TTC549 (cell line): Measurements from ENCODE around the gene SELENOO.

Experiments used
- FAIRE-seq: peaks from 2 replicates; lab custom pipeline; 2012; peaks lifted over from hg19 to GRCh38; lab: Jason Lieb, UNC

The SELENOO gene

DNA sequence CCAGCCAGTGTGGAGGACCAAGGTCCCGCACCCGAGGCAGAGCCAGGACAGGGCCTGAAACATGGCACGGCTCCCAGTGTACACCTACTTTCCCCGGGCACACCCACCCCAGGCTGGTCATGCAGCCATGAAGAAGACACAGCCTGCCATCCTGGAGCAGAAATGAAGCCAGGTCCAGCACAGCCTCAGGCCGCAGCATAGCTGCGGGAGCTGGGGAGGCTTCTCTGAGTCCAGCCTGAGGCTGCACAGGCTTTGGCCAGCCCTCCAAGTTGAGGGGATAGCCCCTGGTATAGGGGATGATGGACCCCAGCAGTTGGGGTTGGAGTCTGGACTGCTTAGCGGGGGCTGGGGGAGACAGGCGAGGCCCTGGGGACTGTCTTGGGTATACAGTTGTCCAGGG is 53.1 kb downstream of the SELENOO start:
- no peak for FAIRE-seq

DNA sequence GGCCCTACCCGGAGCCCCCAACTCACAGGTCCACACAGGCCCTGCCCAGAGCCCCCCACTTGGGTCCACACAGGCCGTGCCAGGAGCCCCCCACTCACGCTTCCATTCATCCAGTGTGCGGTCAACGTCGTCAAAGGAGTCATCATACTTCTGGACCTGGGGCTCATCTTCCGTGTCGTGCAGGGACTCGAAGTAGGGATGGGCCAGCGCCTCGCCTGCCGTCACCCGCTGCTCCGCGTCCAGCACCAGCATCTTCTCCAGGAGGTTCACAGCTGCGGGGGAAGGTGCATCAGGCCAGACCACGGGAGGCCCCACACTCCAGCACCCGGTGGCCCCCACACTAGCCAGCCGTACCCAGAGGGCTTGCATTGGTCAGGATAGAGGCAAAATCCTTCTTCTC is 54.3 kb downstream of the SELENOO start:
- no peak for FAIRE-seq

DNA sequence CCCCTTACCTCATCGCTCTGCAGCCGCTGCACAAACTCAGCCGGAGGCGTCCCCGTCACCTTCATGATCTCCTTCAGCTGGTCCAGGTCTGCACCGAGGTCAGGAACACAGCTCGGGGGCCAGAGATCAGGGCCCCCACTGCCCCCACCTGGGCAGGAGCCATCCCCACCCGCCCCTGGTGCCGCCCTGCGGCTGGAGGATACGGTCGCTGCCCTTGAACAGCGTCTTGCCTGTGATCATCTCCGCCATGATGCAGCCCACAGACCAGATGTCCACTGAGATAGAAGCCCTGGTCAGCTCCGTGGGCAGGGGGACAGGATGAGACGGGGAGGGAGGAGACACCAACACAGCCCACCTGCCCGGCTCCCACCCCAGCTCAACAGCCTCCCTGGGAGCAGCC is 54.8 kb downstream of the SELENOO start:
- FAIRE-seq = no peak

DNA sequence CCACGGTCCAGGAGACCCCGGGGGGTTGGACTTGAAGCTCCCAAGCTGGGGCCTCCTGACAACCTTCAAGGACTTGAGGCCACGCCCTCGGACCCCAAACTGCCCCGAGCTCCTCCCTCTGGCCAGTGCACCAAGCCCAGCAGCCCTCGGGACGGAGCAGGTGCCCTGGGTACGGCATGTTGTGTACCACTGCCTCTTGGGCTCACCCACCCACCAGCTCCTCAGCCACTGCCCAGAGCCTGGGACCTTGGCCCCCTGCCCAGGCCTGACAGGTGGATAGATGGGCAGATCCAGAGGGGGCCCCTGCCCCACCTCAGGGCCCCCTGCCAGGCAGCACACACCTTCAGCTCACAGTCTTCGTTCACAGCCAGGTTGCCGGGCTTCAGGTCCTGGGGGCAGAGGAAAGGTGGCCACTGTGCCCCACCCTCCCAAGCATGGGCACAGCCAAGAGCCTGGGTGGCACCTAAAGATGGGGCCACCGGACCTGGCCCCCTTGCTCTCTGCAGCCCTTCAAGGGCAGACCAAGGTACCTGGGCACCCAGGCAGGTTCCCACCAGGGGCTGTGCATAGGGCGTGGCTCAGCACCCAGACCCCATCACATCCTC is 55.5 kb downstream of the SELENOO start:
- FAIRE-seq = no peak

DNA sequence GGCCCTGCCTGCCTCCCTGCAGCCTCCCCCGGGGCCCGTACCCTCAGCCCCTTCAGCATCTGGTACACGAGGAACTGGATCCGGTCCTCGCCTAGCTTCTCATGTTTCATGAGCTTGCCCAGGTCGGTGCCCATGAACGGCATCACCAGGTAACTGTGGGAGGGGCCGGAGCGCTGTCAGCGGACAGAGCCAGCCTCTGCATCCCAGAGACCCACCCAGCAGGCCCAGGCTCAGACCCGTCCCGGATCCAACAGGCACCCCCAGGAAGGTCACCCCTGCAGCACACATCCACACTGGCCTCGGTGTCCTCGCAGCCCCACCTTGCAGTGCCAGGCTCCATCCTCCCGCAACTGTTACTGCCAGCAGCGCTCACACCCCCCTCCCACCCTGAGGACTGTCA is 56.2 kb downstream of the SELENOO start:
- FAIRE-seq = no peak

DNA sequence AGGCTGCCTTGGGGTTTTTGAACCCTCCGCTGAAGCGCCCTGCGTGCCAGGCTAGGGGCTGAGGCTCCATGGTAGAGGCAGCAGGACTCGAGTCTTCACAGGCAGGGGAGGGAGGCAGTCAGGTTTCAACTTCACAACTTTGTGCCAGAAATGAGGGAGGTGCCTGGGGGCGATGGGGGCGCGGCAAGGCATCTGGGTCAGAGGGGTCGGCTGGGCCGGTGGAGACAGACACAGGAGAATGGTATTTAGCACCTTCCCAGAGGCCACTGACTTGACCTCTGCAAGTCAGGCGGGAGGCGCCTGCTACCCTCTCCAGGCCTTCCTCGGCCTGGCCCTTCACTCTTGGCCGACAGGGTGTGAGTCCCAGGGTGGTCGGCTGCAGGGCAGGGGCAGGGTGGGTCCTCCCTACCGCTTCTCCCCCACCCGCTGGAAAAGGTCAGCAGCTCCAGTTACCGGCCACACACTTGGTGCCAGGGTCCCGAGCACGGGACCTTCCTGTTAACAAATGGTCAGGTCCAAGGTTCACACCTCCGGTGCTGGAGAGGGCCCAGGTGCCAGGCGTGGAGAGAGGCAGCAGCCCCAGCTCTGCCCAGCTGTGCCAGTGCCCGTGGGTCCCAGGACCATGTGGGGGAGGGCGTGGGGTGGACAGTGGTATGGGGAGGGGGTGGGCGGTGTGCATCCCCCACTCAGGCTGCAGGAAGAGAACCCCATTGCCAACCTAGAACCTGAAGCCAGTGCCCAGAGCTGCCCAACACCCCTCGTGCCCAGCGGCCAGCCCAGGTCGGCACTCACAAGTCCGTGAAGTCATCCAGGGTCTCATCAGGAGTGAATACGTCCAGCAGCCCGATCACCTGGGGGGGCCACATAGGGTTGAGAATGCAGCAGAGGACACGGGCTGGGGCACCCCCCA is 56.9 kb downstream of the SELENOO start:
- FAIRE-seq = no peak

DNA sequence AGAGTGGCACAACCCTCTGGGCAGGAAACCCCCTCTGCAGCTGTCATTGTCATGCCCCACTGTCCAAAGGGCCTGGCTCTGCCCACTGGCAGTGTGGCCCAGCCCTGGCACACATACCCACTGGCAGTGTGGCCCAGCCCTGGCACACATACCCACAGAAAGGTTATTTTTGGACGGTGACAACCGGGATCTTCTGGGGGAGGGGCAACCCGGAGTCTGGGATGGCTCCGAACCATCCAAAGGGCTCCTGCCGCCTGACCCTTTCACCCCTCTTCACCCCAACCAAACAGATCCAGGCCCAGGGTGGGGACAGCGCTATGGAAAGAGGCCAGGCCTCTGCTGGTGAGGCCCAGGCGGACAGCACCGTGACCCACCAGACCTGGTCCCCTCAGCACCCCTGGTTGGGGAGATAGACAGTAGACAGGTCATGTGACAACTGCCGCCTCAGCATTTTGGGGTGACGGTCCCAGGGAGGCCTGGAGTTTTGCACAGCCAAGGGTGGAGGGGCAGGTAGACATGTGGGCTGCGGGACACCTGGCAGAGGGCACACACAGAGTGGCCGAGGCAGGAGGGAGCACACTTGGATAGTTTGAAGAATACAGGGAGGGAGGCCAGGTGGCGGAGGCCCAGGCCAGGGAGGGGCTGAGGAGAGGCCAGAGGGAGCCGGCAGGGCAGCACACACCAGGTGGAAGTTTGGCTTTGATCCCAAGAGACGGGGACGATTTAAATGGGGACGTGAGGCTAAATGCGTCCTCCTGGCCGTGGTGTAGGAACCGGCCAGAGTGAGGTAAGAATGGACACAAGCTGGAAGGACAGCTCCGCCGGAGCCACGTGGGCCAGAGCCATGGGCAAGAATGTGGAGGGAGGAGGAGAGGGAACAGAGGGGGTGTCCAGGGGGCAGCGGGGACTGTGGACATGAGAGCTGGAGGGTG is 57.8 kb downstream of the SELENOO start:
- no peak for FAIRE-seq

DNA sequence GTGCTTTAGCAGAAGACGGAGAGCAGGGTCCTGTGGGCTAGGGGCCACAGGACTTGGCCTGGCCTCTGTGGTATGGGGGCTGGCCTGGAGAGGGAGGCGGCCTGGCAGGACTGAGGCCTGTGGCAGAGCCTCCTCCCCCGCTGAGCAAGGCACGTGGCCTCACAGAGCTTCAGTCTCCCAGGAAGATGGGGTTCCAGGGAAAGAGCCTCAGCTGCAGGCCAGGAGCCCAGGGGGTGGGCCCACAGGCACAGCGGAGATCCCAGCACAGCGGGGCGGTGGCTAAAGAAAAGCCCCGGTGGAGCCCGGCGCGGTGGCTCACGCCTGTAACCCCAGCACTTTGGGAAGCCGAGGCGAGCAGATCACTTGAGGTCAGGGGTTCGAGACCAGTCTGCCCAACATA is 58.5 kb downstream of the SELENOO start:
- no peak for FAIRE-seq

DNA sequence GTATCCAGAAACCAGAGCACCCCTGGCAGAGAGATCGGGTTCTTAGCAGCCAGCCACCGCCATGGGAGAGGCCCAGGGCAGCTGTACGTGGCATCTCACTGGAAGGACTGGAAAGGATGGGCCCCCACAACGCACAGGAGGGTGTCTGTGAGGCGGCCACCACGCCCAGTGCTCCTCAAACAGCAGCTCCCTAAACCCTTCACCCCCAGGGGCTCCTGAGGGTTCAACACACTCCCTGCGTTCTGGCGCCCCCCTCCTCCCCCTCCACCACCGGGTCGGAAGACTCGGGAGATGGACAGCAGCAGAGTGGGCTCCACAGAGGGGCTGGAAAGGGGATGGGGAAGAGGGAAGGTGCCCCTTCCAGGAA is 59.6 kb downstream of the SELENOO start:
- FAIRE-seq = no peak

DNA sequence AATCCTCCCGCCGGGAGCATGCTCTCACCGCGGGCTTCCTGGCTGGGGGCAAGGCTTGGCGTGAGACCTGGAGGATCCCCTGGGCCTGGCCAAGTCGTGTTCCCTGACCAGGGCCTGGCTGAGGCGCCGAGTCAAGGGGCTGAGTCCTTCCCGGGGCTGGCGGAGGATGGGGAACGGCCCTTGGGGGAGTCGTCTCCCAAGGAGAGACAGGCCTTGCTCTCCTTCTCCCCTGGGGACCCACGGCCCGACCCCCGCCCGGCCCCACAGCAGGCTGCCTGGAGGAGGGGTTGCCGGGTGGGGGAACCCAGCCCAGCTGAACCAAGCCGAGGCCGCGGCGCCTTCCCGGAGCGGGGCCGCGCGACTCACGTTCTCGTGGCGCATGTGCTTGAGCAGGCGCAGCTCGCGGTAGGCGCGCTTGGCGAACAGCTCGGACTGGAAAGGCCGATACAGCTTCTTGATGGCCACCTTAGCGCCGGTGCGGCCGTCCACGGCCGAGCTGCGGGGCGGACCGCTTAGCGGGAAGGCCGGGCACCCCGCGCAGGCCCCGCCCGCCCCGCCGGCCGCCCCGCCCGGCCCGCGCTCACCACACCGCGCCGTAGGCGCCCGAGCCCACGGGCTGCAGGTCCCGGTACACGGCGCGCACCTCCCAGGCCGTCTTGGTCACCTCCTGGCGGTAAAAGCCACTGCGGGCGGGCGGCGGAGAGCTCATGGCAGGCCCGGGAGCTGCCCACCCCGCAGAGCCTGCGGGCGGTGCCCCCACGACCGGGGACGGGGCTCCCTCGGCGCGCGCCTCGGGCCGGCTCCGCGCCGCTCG is 60.2 kb downstream of the SELENOO start:
- FAIRE-seq = no peak

DNA sequence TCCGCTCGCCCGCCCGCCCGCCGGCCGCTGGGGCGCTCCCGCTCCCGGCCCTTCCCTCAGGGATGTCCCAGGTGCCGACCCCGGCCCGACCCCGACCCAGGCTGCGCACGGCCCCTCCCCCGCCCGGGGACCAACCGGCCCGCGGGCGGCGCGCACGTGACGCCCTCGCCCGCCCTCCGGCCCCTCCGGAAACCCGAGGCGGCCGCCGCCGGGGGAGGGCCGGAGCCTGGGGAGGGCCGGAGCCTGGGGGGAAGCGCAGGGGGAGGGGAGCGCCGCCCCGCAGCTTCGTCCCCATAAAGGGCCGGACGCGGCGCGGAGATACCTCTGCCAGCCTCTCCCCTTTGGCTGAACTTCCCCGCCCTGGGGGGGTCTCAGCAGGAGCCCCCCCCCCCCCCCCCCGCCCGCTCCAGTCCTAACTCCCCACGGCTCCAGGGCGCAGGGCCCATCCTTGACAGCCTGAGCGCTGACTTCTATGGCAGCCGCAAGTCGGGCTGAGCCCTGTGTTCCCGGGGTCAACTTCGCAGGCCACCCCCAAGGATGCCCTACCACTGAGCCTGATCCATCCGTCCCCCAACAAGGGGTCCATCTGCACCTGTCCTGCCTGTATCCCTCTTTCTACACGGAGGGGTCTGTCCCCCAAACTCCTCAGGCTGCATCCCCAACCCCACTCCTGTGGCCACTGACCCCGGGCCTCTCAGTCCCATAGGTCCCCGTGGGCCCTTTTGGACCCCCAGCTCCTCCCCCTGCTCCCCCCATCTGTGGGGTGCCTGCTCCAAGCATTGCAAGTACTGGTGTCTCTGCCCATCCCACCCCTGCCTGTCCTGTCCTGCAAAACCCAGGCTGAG is 61.0 kb downstream of the SELENOO start, which contains the start of gene MAPK12:
Gene MAPK12 (minus strand): TSS at position 69 of the 845 bp plus-strand sequence. CDS start 174 bp downstream, outside the sequence.
- FAIRE-seq = no peak

DNA sequence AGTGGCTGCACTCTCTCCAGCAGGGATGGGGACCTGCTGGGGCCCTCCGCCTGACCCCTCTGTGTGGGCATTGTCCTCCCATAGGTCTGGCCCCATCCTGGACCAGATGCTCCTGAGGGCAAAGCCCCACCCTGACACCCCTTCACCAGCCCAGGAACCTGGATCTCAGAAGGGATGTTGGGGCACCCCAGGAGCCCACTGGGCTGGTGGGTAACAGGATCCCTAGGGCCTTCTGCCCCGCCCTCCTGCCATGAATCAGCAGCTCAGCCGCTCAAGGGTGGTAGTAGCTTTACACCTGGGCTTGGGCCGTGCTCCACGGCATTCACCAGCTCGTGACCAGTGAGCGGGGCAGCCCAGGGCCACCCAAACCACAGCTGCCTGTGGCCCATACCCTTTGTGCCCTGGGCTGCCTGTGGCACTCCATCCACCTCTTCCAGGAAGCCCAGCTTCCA is 61.7 kb downstream of the SELENOO start:
- FAIRE-seq = no peak

DNA sequence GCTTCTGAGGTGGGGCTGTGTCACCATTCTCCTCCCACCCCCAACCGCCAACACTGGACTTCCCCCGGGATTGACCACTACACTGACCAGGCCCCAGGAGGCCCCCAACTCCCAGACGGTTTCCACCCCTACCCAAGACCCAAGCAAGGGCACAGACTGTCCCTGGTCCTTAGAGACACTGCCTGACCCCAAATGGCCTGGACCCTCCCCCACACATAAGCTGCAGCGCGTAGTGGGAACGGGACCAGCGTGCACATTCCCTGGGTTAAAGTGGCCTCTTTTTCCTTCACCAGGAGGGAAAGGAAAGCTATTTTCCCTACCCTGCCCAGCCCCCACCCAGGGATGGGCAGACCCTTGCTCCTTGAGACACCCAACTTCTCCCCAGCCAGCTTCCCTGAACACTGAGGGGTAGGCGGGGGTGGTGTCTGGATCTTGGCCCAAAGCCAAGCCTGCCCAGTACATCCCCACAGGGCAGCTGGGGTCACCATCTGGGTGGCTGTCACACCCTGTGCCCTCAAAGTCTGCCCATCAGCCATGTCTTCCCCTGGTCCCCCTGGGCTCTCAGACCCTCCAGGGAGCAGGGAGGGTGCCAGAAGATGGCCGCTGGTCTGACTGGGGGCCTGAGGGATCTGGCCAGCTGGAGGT is 62.3 kb downstream of the SELENOO start:
- FAIRE-seq = no peak

DNA sequence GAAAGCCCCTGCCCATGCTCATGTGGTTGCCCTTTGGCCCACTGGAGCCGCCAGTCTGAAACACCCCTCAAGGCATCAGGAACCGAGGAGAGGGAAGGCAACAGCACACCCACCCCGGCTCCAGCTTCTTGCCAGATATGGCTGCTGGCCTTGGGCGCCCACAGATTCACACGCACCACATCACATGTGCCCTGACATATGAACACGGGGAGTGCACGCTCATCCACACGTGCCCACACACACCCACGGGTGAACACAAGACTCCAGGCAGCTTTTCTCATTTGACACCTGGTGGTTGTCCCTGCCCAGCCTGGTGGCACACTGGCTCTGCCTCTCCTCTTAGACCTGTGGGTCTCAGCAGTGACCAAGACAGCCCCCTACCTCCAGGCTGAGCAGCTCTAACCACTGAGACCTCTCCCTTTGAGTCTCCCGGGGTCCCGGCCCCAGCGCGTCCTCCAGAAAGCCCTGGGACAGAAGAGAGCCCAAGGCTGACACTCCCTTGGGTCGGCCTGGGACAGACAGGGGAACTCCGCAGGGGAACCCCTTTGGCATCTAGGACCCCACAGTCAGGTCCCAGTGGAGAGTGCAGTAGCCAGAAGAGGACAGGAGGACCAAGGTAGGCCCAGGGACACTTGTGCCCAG is 63.4 kb downstream of the SELENOO start:
- FAIRE-seq = no peak

DNA sequence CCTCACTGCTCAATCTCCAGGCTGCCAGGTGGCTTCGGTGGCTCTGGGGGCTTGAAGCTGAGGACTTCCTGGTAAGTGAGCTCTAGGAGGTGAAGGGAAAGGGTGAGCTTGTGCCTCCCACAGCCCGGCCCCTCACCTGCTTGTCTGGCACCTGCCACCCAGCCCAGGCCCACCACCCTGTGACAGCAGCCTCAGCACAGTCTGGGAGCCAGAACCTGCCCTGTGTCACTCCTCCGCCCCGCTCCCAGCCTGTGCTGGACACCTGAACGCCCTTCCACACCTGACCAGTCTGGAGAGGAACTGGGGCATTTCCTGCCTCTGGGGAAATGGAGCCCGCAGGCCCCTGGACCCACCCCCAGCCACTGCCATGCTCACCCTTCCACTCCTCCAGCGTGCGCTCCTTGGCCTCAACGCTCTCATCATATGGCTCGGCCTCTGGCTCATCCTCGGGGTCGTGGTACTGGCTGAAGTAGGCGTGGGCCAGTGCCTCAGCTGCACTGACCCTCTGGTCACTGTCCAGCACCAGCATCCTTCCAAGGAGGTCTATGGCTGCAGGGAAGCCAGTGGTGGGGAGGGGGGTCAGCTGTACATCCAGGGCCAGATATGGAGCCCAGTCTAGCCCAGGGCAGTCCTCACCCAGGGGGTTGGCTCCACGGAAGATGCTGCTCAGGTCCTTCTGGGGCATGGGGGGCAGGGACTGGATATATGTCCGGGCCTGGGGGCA is 64.3 kb downstream of the SELENOO start:
- FAIRE-seq = no peak

DNA sequence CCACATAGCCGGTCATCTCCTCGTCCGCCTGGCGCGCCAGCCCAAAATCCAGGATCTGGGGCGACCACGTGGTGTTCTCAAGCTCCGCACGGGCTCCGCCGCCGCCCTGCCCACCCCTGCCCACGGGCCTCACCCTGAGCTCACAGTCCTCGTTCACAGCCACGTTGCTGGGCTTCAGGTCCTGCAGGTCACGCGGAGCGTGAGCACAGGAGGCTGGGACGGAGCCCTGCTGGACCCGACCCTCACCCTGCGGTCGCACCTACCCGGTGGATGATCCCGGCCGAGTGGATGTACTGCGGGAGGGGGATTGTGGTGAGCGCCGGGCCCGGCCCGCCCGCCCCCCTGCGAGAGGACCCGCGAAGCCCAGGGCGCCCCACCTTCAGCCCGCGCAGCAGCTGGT is 66.2 kb downstream of the SELENOO start:
- FAIRE-seq = no peak
